K562 (cell line): ENCODE measurements around the gene ZFP62. TPM values are rescaled to one million over a fixed set of nuclear protein-coding genes. Genes with fewer than 3 reads are reported as not detected.
"Not testable (repeated sequence)": the region's sequence is repeated elsewhere in the genome, so short reads cannot be mapped to it uniquely, and the experiment has no call there.

ENCODE experiments used
- ATAC-seq: fragments of 200-7000 bp; cut with Tn5 transposase; 3 replicates; pipeline ENCODE4 v1.9.1; 2020; ENCODE audit warnings: moderate library complexity
- BruUV-seq: library from RNA; stranded (reverse); fragments of 400-500 nt; replicated peaks from 2 replicates; lab custom pipeline; 2021; lab: Mats Ljungman, UMichigan
- CTCF ChIA-PET: fragments of 300-600 bp; formaldehyde crosslinking; extraction: SDS; loops from one replicate; lab custom pipeline; 2021; ENCODE audit warnings: low intra/inter-chr PET ratio; lab: Yijun Ruan, JAX
- POLR2A ChIA-PET: fragments of 300-600, 350-650 bp; sonication (Branson Sonifier 250); formaldehyde crosslinking; extraction: SDS; loops from one replicate; lab custom pipeline; 2021; ENCODE audit warnings: antibody characterized with exemption, inconsistent platforms; lab: Yijun Ruan, JAX
- DNase-seq, 4 experiments: peaks; one replicate each; pipeline versions ENCODE4 v3.0.0 to v3.0.0-alpha.2; 2011 to 2018; ENCODE audit warnings: low spot score in 3 of 4, mixed read lengths in 3 of 4; ENCODE audit errors: extremely low read depth in 1 of 4
- FAIRE-seq: peaks from 2 replicates; lab custom pipeline; 2011; peaks lifted over from hg19 to GRCh38; lab: Jason Lieb, UNC
- H2AFZ ChIP-seq: 2 replicates; pipeline ENCODE4 v1.6.0; 2011; ENCODE audit warnings: low read depth, low read length, control low read depth, inconsistent platforms
- H3K27ac ChIP-seq: fragments of 200-600 bp; 3 replicates; pipeline ENCODE4 v1.8.0; 2011; ENCODE audit warnings: low read depth, mild to moderate bottlenecking, control low read depth, inconsistent platforms, low read length, moderate library complexity, mixed read lengths; ENCODE audit errors: extremely low read depth
- H3K27me3 ChIP-seq, 2 experiments: fragments of 300-600 bp in 1 of 2; 2 replicates in 1 of 2; 3 replicates in 1 of 2; pipeline versions ENCODE4 v1.6.0 to v1.8.0; 2011; ENCODE audit warnings: inconsistent platforms in 2 of 2, low read length in 2 of 2, mild to moderate bottlenecking in 1 of 2, mixed read lengths in 1 of 2, moderate library complexity in 1 of 2; ENCODE audit not compliant: control insufficient read depth in 2 of 2, insufficient read depth in 2 of 2
- H3K36me3 ChIP-seq: fragments of 300-600 bp; 3 replicates; pipeline ENCODE4 v1.8.0; 2011; ENCODE audit warnings: mild to moderate bottlenecking, low read length, inconsistent platforms; ENCODE audit not compliant: control insufficient read depth, insufficient read depth
- H3K4me1 ChIP-seq, 2 experiments: fragments of 200-600 bp in 1 of 2; replicated peaks in 1 of 2; 2 replicates in 1 of 2; 3 replicates in 1 of 2; pipeline versions ENCODE4 v1.5.1 to v1.8.0; 2011; ENCODE audit warnings: inconsistent platforms in 2 of 2, low read length in 2 of 2, mild to moderate bottlenecking in 1 of 2, mixed read lengths in 1 of 2, moderate library complexity in 1 of 2; ENCODE audit not compliant: control insufficient read depth in 2 of 2, insufficient read depth in 2 of 2
- H3K4me2 ChIP-seq: 2 replicates; pipeline ENCODE4 v1.6.1; 2011; ENCODE audit warnings: low read length, control low read depth, inconsistent platforms, mixed read lengths; ENCODE audit not compliant: insufficient read depth
- H3K4me3 ChIP-seq: fragments of 200-600 bp; sonication (generic), shearing (Covaris generic); 2 replicates; pipeline ENCODE4 v1.5.1; 2016; ENCODE audit warnings: control low read depth, inconsistent platforms
- H3K79me2 ChIP-seq: fragments of 200-600 bp; 3 replicates; pipeline ENCODE4 v1.8.0; 2011; ENCODE audit warnings: low read length, inconsistent platforms; ENCODE audit not compliant: control insufficient read depth, insufficient read depth
- H3K9ac ChIP-seq, 2 experiments: 2 replicates each; pipeline versions ENCODE4 v1.6.0 to v1.6.1; 2011; ENCODE audit warnings: low read depth in 2 of 2, low read length in 2 of 2, control low read depth in 1 of 2, inconsistent platforms in 1 of 2, mild to moderate bottlenecking in 1 of 2, mixed read lengths in 1 of 2; ENCODE audit not compliant: insufficient read depth in 1 of 2
- H3K9me1 ChIP-seq: one replicate; pipeline ENCODE4 v1.6.0; 2011; ENCODE audit warnings: inconsistent platforms, mild to moderate bottlenecking, low read length, moderate library complexity; ENCODE audit not compliant: control insufficient read depth, insufficient read depth
- H3K9me3 ChIP-seq: replicated peaks from 2 replicates; pipeline ENCODE4 v1.5.1; 2011; ENCODE audit warnings: low read depth, low read length, inconsistent platforms; ENCODE audit not compliant: control insufficient read depth, insufficient read depth
- H4K20me1 ChIP-seq: replicated peaks from 2 replicates; pipeline ENCODE4 v1.6.1; 2011; ENCODE audit warnings: low read length, inconsistent platforms, mixed read lengths; ENCODE audit not compliant: control insufficient read depth, insufficient read depth
- DACH1 ChIP-seq: fragments of 450-650 bp; IDR thresholded peaks from 2 replicates; pipeline ENCODE4 v1.6.1; 2018; ENCODE audit not compliant: partially characterized antibody
- FOSL1 ChIP-seq: fragments of 200-800 bp; sonication (Bioruptor generic); conservative IDR thresholded peaks from 2 replicates; pipeline ENCODE4 v1.6.1; 2016; ENCODE audit warnings: missing genetic modification characterization, missing compliant biosample characterization
- L3MBTL2 ChIP-seq: fragments of 450-650 bp; IDR thresholded peaks from 2 replicates; pipeline ENCODE4 v1.6.1; 2016; ENCODE audit warnings: mild to moderate bottlenecking, moderate library complexity
- PBX2 ChIP-seq, 2 experiments: IDR thresholded peaks in 1 of 2; conservative IDR thresholded peaks in 1 of 2; 2 replicates each; pipeline ENCODE4 v1.6.1; 2016; ENCODE audit warnings: low read depth in 2 of 2, mild to moderate bottlenecking in 1 of 2, missing compliant biosample characterization in 1 of 2, missing genetic modification characterization in 1 of 2, moderate library complexity in 1 of 2
- ZNF239 ChIP-seq: fragments of 250-450 bp; sonication (Bioruptor Pico); IDR thresholded peaks from 2 replicates; pipeline ENCODE4 v1.4.0; 2020; ENCODE audit warnings: mild to moderate bottlenecking
- WGBS: fragments of 100-300 bp; shearing (Covaris generic); methylation state at CpG from one replicate; pipeline ENCODE4 v1.1.6; 2016; ENCODE audit warnings: low coverage, mixed read lengths; ENCODE audit not compliant: insufficient coverage; ENCODE audit errors: missing lambda C conversion rate; 5-methylcytosine and 5-hydroxymethylcytosine counted together
- in situ Hi-C: fragments of 300-500 bp; cut with MboI; formaldehyde crosslinking; loops from 4 replicates; pipeline ENCODE4 v1.15.0; 2018; ENCODE audit warnings: inconsistent platforms, mixed read lengths
- intact Hi-C: fragments of 100-400 bp; cut with micrococcal nuclease; formaldehyde crosslinking; loops from 2 replicates; pipeline ENCODE4 v1.14.2; 2022
- polyA plus RNA-seq, 8 experiments: library from polyadenylated mRNA; depleted of rRNA in 4 of 8; stranded (reverse) in 5 of 8; unstranded in 3 of 8; fragments of >200 nt; fragmentation: Nextera tagmentation in 2 of 8; fragmentation: Illumina TruSeq in 1 of 8; extraction: Ambion mirVana in 2 of 8; extraction: Trizol in 1 of 8; gene quantifications; 2 replicates each; pipeline versions ENCODE4 v1.2.1 to v1.2.3, GENCODE V29; 2011 to 2014; ENCODE audit warnings: inconsistent platforms in 1 of 8, missing spikeins in 1 of 8
- total RNA-seq, 7 experiments: library from RNA; depleted of rRNA in 6 of 7; stranded (reverse); fragments of >200 nt in 6 of 7; fragmentation: Illumina TruSeq in 2 of 7; extraction: Trizol in 2 of 7; gene quantifications; 2 replicates each; pipeline versions ENCODE4 v1.2.1 to v1.2.3, GENCODE V29; 2011 to 2021; ENCODE audit warnings: low replicate concordance in 1 of 7

Gene ZFP62
- total and polyA plus RNA-seq, 9 of the 15 experiments (the other 6 are each of a cell fraction or from before 2014, with no cell fraction given) = 12.2 to 37.5 (median 25.0) TPM

- CTCF ChIA-PET = interaction anchor here (0.6 kb wide), 1 partner anchor 33 kb away, joined by 3 read pairs; no protein-coding TSS in a partner anchor
- peak; percentile 16; the same call in 1 of the 2 replicates for TF ChIP-seq L3MBTL2
- H3K9ac ChIP-seq, POLR2A ChIA-PET, DNase-seq, BruUV-seq, ATAC-seq, H3K36me3 ChIP-seq, H3K27ac ChIP-seq, H3K27me3 ChIP-seq, H4K20me1 ChIP-seq, in situ Hi-C loops, H3K4me3 ChIP-seq, H2AFZ ChIP-seq, H3K9me3 ChIP-seq, intact Hi-C loops, H3K9me1 ChIP-seq, H3K4me2 ChIP-seq: not testable (repeated sequence)
- peaks cover 9 to 24% of the 10 kb centered on the region in 2 experiments; a peak in 4 of 5 replicates for H3K4me1 ChIP-seq
- H3K79me2 ChIP-seq = peaks cover 26% of the 10 kb centered on the region
- FAIRE-seq = peak; percentile 69
- WGBS = 47% methylated on average over 4 of the region's 7 CpGs
Measured at GRCh38 chr5:180827374-180827773, 33.7 kb downstream of the ZFP62 start.

- in situ Hi-C loops = no loop called here
- BruUV-seq = no TSS peak
- intact Hi-C loops = no loop called here
- ATAC-seq (0 out of 3 replicates have a peak, but pooled peaks have one; percentile 13), FAIRE-seq (no peak), DNase-seq (no peak)
- Histone ChIP-seq H3K9me1 (no peaks in the 10 kb centered on the region), H4K20me1 (no peaks in the 10 kb centered on the region), H3K79me2 (peaks cover 13% of the 10 kb centered on the region), H3K4me3 (no peak overlapping the region), H3K9me3 (peaks cover 7% of the 10 kb centered on the region), H3K9ac (no peak overlapping the region), H3K36me3 (peaks cover 7% of the 10 kb centered on the region; the same call in 2 of the 3 replicates), H3K4me2 (no peak overlapping the region), H3K27me3 (no peaks in the 10 kb centered on the region), H2AFZ (0 out of 2 replicates have a peak overlapping the region, but pooled peaks have one; percentile 6), H3K4me1 (peaks cover 7 to 11% of the 10 kb centered on the region in 2 experiments; a peak in 4 of 5 replicates), H3K27ac (no peak overlapping the region)
- TF ChIP-seq DACH1 (peak; percentile 5), PBX2 (CRISPR knock-in tag; IDR thresholded peaks at IDR 0.05; ENCODE audit: low read depth) (no peak), PBX2 (tag; conservative IDR thresholded peaks at IDR 0.05; ENCODE audit: low read depth) (0 out of 2 replicates have a peak, but pooled peaks have one; percentile 26), ZNF239 (CRISPR knock-in tag) (no peak), FOSL1 (peak; percentile 35; the same call in 1 of the 2 replicates)
- CTCF ChIA-PET = no interaction called here
- POLR2A ChIA-PET = interaction anchor here (0.6 to 0.8 kb wide), 3 partner anchors 12 to 260 kb away, joined by 3 to 4 read pairs (median 3); no protein-coding TSS in a partner anchor
- 63% methylated on average over 3 of the region's 3 CpGs for WGBS
Measured at GRCh38 chr5:180825768-180826525, 35.1 kb downstream of the ZFP62 start.
